HEK293 (cell line): Measurements from ENCODE around the gene CBX8.

Experiments used
- CTCF ChIA-PET: fragments of 350-600 bp; formaldehyde crosslinking; extraction: SDS; loops from one replicate; lab custom pipeline; 2021; ENCODE audit warnings: antibody characterized with exemption; lab: Yijun Ruan, JAX
- POLR2A ChIA-PET: fragments of 300-600 bp; formaldehyde crosslinking; extraction: SDS; loops from one replicate; lab custom pipeline; 2020; ENCODE audit warnings: antibody characterized with exemption, inconsistent platforms; lab: Yijun Ruan, JAX
- H3K27ac ChIP-seq: fragments of 200-500 bp; sonication (Bioruptor generic); 2 replicates; pipeline ENCODE4 v1.5.1; 2014; ENCODE audit warnings: low read depth, low read length, control low read depth, inconsistent platforms; ENCODE audit errors: extremely low read depth
- H3K36me3 ChIP-seq, 2 experiments: fragments of 200-500 bp in 1 of 2; sonication (Bioruptor generic) in 1 of 2; 1 replicate in 1 of 2; 2 replicates in 1 of 2; pipeline ENCODE4 v1.5.1; 2014 to 2017; ENCODE audit warnings: inconsistent platforms in 2 of 2, low read length in 2 of 2; ENCODE audit not compliant: control insufficient read depth in 2 of 2, insufficient read depth in 1 of 2
- H3K4me1 ChIP-seq: fragments of 200-500 bp; sonication (Bioruptor generic); 2 replicates; pipeline ENCODE4 v1.5.1; 2014; ENCODE audit warnings: mild to moderate bottlenecking, low read length, inconsistent platforms; ENCODE audit not compliant: control insufficient read depth, insufficient read depth
- H3K4me3 ChIP-seq: 2 replicates; pipeline ENCODE4 v1.5.1; 2011; ENCODE audit warnings: low read depth, mild to moderate bottlenecking, control low read depth, low read length, moderate library complexity
- H3K9me3 ChIP-seq: fragments of 200-500 bp; sonication (Bioruptor generic); 2 replicates; pipeline ENCODE4 v1.5.1; 2014; ENCODE audit warnings: low read depth, low read length, inconsistent platforms; ENCODE audit not compliant: control insufficient read depth, insufficient read depth
- GLIS1 ChIP-seq: fragments of 450-650 bp; formaldehyde crosslinking; IDR thresholded peaks from 2 replicates; pipeline ENCODE4 v1.5.1; 2016; ENCODE audit warnings: missing biosample characterization, missing genetic modification characterization
- KLF9 ChIP-seq: fragments of 450-650 bp; formaldehyde crosslinking; IDR thresholded peaks from 2 replicates; pipeline ENCODE4 v1.5.1; 2016; ENCODE audit warnings: missing biosample characterization, missing genetic modification characterization, low read depth
- MZF1 ChIP-seq: fragments of 450-650 bp; formaldehyde crosslinking; IDR thresholded peaks from 2 replicates; pipeline ENCODE4 v1.5.1; 2017; ENCODE audit warnings: missing biosample characterization, missing genetic modification characterization, borderline replicate concordance
- ZBTB20 ChIP-seq: fragments of 450-650 bp; formaldehyde crosslinking; IDR thresholded peaks from 2 replicates; pipeline ENCODE4 v1.5.1; 2016; ENCODE audit warnings: missing biosample characterization, missing genetic modification characterization
- ZBTB7A ChIP-seq: fragments of 450-650 bp; formaldehyde crosslinking; IDR thresholded peaks from 2 replicates; pipeline ENCODE4 v1.5.1; 2016; ENCODE audit warnings: low read depth, missing biosample characterization, missing genetic modification characterization
- ZFP41 ChIP-seq: fragments of 450-650 bp; formaldehyde crosslinking; IDR thresholded peaks from 2 replicates; pipeline ENCODE4 v1.5.1; 2016; ENCODE audit warnings: missing biosample characterization, missing genetic modification characterization, borderline replicate concordance
- ZIC2 ChIP-seq: fragments of 450-650 bp; formaldehyde crosslinking; IDR thresholded peaks from 2 replicates; pipeline ENCODE4 v1.5.1; 2016; ENCODE audit warnings: missing biosample characterization, missing genetic modification characterization
- ZNF274 ChIP-seq, 2 experiments: fragments of 200-500 bp in 1 of 2; fragments of 450-650 bp in 1 of 2; sonication (Bioruptor generic) in 1 of 2; formaldehyde crosslinking in 1 of 2; IDR thresholded peaks; 2 replicates each; pipeline versions ENCODE4 v1.5.1 to v1.6.1; 2014 to 2016; ENCODE audit warnings: borderline replicate concordance in 1 of 2, inconsistent platforms in 1 of 2, low read length in 1 of 2, missing biosample characterization in 1 of 2, missing genetic modification characterization in 1 of 2
- ZNF555 ChIP-seq: fragments of 450-650 bp; formaldehyde crosslinking; conservative IDR thresholded peaks from 2 replicates; pipeline ENCODE4 v1.5.1; 2017; ENCODE audit warnings: missing biosample characterization, mild to moderate bottlenecking, missing genetic modification characterization, inconsistent platforms
- ZNF600 ChIP-seq: fragments of 450-650 bp; formaldehyde crosslinking; IDR thresholded peaks from 2 replicates; pipeline ENCODE4 v1.5.1; 2016; ENCODE audit warnings: missing biosample characterization, missing genetic modification characterization
- ZNF701 ChIP-seq: fragments of 450-650 bp; formaldehyde crosslinking; IDR thresholded peaks from 2 replicates; pipeline ENCODE4 v1.5.1; 2016; ENCODE audit warnings: missing biosample characterization, missing genetic modification characterization
- TF ChIP-seq, protein P1 (sequence below): fragments of 450-650 bp; formaldehyde crosslinking; IDR thresholded peaks from 2 replicates; pipeline ENCODE4 v1.5.1; 2016; ENCODE audit warnings: missing biosample characterization, missing genetic modification characterization, borderline replicate concordance
- TF ChIP-seq, protein P2 (sequence below): fragments of 450-650 bp; formaldehyde crosslinking; IDR thresholded peaks from 2 replicates; pipeline ENCODE4 v1.5.1; 2016; ENCODE audit warnings: missing biosample characterization, missing genetic modification characterization
- TF ChIP-seq, protein P3 (sequence below): fragments of 450-650 bp; formaldehyde crosslinking; IDR thresholded peaks from 2 replicates; pipeline ENCODE4 v1.5.1; 2017; ENCODE audit warnings: missing biosample characterization, missing genetic modification characterization
- TF ChIP-seq, protein P4 (sequence below): fragments of 450-650 bp; formaldehyde crosslinking; IDR thresholded peaks from 2 replicates; pipeline ENCODE4 v1.5.1; 2017; ENCODE audit warnings: missing biosample characterization, missing genetic modification characterization
- TF ChIP-seq, protein P5 (sequence below): fragments of 450-650 bp; formaldehyde crosslinking; IDR thresholded peaks from 2 replicates; pipeline ENCODE4 v1.5.1; 2017; ENCODE audit warnings: missing biosample characterization, missing genetic modification characterization
- TF ChIP-seq, protein P6 (sequence below): fragments of 450-650 bp; formaldehyde crosslinking; IDR thresholded peaks from 2 replicates; pipeline ENCODE4 v1.5.1; 2016; ENCODE audit warnings: missing biosample characterization, missing genetic modification characterization
- TF ChIP-seq, protein P7 (sequence below): fragments of 450-650 bp; formaldehyde crosslinking; IDR thresholded peaks from 2 replicates; pipeline ENCODE4 v1.5.1; 2017; ENCODE audit warnings: missing biosample characterization, missing genetic modification characterization
- TF ChIP-seq, protein P8 (sequence below): fragments of 450-650 bp; formaldehyde crosslinking; IDR thresholded peaks from 2 replicates; pipeline ENCODE4 v1.5.1; 2016; ENCODE audit warnings: missing biosample characterization, missing genetic modification characterization

Gene CBX8

DNA sequence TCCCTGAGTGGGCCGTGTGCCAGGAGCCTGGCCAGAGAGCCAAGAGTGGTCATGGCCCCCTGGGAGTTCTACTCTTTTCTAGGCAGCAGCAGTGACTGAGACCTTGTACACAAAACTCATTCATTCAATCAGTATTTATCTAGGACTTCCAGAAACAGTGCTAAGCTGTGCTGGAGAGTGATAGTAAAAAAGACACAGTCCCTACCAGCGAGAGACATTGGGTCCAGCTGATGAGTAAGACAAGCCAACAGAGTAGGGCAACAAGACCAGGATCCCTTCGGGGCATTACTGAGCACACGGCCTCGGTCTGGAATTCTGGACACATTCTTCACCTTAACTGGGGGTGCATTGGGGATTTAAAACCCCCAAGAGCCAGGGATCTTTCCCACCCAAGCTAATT lies 22.2 kb upstream of the CBX8 start:
- TF ChIP-seq ZFP41 (tag by site-specific recombination): no peak
- TF ChIP-seq, protein P1, sequence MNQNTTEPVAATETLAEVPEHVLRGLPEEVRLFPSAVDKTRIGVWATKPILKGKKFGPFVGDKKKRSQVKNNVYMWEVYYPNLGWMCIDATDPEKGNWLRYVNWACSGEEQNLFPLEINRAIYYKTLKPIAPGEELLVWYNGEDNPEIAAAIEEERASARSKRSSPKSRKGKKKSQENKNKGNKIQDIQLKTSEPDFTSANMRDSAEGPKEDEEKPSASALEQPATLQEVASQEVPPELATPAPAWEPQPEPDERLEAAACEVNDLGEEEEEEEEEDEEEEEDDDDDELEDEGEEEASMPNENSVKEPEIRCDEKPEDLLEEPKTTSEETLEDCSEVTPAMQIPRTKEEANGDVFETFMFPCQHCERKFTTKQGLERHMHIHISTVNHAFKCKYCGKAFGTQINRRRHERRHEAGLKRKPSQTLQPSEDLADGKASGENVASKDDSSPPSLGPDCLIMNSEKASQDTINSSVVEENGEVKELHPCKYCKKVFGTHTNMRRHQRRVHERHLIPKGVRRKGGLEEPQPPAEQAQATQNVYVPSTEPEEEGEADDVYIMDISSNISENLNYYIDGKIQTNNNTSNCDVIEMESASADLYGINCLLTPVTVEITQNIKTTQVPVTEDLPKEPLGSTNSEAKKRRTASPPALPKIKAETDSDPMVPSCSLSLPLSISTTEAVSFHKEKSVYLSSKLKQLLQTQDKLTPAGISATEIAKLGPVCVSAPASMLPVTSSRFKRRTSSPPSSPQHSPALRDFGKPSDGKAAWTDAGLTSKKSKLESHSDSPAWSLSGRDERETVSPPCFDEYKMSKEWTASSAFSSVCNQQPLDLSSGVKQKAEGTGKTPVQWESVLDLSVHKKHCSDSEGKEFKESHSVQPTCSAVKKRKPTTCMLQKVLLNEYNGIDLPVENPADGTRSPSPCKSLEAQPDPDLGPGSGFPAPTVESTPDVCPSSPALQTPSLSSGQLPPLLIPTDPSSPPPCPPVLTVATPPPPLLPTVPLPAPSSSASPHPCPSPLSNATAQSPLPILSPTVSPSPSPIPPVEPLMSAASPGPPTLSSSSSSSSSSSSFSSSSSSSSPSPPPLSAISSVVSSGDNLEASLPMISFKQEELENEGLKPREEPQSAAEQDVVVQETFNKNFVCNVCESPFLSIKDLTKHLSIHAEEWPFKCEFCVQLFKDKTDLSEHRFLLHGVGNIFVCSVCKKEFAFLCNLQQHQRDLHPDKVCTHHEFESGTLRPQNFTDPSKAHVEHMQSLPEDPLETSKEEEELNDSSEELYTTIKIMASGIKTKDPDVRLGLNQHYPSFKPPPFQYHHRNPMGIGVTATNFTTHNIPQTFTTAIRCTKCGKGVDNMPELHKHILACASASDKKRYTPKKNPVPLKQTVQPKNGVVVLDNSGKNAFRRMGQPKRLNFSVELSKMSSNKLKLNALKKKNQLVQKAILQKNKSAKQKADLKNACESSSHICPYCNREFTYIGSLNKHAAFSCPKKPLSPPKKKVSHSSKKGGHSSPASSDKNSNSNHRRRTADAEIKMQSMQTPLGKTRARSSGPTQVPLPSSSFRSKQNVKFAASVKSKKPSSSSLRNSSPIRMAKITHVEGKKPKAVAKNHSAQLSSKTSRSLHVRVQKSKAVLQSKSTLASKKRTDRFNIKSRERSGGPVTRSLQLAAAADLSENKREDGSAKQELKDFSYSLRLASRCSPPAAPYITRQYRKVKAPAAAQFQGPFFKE (tag by site-specific recombination): no peak
- no peak for TF ChIP-seq ZNF274 (IDR thresholded peaks at IDR 0.05; ENCODE audit: low read length)
- TF ChIP-seq ZNF274 (tag by site-specific recombination; IDR thresholded peaks at IDR 0.05; ENCODE audit: borderline replicate concordance): no peak
- TF ChIP-seq, protein P2, sequence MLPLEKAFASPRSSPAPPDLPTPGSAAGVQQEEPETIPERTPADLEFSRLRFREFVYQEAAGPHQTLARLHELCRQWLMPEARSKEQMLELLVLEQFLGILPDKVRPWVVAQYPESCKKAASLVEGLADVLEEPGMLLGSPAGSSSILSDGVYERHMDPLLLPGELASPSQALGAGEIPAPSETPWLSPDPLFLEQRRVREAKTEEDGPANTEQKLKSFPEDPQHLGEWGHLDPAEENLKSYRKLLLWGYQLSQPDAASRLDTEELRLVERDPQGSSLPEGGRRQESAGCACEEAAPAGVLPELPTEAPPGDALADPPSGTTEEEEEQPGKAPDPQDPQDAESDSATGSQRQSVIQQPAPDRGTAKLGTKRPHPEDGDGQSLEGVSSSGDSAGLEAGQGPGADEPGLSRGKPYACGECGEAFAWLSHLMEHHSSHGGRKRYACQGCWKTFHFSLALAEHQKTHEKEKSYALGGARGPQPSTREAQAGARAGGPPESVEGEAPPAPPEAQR (tag by site-specific recombination): no peak
- TF ChIP-seq, protein P3, sequence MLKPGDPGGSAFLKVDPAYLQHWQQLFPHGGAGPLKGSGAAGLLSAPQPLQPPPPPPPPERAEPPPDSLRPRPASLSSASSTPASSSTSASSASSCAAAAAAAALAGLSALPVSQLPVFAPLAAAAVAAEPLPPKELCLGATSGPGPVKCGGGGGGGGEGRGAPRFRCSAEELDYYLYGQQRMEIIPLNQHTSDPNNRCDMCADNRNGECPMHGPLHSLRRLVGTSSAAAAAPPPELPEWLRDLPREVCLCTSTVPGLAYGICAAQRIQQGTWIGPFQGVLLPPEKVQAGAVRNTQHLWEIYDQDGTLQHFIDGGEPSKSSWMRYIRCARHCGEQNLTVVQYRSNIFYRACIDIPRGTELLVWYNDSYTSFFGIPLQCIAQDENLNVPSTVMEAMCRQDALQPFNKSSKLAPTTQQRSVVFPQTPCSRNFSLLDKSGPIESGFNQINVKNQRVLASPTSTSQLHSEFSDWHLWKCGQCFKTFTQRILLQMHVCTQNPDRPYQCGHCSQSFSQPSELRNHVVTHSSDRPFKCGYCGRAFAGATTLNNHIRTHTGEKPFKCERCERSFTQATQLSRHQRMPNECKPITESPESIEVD (tag by site-specific recombination): no peak
- no peak for TF ChIP-seq MZF1 (tag by site-specific recombination)
- TF ChIP-seq ZNF555: no peak
- TF ChIP-seq, protein P4, sequence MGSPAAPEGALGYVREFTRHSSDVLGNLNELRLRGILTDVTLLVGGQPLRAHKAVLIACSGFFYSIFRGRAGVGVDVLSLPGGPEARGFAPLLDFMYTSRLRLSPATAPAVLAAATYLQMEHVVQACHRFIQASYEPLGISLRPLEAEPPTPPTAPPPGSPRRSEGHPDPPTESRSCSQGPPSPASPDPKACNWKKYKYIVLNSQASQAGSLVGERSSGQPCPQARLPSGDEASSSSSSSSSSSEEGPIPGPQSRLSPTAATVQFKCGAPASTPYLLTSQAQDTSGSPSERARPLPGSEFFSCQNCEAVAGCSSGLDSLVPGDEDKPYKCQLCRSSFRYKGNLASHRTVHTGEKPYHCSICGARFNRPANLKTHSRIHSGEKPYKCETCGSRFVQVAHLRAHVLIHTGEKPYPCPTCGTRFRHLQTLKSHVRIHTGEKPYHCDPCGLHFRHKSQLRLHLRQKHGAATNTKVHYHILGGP (tag by site-specific recombination): no peak
- TF ChIP-seq ZBTB7A: no peak
- TF ChIP-seq ZBTB20 (tag by site-specific recombination): no peak
- TF ChIP-seq, protein P5, sequence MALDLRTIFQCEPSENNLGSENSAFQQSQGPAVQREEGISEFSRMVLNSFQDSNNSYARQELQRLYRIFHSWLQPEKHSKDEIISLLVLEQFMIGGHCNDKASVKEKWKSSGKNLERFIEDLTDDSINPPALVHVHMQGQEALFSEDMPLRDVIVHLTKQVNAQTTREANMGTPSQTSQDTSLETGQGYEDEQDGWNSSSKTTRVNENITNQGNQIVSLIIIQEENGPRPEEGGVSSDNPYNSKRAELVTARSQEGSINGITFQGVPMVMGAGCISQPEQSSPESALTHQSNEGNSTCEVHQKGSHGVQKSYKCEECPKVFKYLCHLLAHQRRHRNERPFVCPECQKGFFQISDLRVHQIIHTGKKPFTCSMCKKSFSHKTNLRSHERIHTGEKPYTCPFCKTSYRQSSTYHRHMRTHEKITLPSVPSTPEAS (tag by site-specific recombination): no peak
- TF ChIP-seq, protein P6, sequence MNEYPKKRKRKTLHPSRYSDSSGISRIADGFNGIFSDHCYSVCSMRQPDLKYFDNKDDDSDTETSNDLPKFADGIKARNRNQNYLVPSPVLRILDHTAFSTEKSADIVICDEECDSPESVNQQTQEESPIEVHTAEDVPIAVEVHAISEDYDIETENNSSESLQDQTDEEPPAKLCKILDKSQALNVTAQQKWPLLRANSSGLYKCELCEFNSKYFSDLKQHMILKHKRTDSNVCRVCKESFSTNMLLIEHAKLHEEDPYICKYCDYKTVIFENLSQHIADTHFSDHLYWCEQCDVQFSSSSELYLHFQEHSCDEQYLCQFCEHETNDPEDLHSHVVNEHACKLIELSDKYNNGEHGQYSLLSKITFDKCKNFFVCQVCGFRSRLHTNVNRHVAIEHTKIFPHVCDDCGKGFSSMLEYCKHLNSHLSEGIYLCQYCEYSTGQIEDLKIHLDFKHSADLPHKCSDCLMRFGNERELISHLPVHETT (tag by site-specific recombination): no peak
- TF ChIP-seq, protein P7, sequence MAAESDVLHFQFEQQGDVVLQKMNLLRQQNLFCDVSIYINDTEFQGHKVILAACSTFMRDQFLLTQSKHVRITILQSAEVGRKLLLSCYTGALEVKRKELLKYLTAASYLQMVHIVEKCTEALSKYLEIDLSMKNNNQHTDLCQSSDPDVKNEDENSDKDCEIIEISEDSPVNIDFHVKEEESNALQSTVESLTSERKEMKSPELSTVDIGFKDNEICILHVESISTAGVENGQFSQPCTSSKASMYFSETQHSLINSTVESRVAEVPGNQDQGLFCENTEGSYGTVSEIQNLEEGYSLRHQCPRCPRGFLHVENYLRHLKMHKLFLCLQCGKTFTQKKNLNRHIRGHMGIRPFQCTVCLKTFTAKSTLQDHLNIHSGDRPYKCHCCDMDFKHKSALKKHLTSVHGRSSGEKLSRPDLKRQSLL (tag by site-specific recombination): no peak
- TF ChIP-seq, protein P8, sequence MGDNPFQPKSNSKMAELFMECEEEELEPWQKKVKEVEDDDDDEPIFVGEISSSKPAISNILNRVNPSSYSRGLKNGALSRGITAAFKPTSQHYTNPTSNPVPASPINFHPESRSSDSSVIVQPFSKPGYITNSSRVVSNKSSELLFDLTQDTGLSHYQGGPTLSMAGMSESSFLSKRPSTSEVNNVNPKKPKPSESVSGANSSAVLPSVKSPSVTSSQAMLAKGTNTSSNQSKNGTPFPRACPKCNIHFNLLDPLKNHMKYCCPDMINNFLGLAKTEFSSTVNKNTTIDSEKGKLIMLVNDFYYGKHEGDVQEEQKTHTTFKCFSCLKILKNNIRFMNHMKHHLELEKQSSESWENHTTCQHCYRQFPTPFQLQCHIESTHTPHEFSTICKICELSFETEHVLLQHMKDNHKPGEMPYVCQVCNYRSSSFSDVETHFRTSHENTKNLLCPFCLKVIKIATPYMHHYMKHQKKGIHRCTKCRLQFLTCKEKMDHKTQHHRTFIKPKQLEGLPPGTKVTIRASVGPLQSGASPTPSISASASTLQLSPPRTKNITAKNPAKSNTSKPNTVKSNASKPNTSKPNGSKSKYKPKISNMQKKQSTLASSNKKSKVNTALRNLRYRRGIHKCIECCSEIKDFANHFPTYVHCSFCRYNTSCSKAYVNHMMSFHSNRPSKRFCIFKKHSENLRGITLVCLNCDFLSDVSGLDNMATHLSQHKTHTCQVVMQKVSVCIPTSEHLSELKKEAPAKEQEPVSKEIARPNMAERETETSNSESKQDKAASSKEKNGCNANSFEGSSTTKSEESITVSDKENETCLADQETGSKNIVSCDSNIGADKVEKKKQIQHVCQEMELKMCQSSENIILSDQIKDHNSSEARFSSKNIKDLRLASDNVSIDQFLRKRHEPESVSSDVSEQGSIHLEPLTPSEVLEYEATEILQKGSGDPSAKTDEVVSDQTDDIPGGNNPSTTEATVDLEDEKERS: no peak
- no peak for TF ChIP-seq KLF9 (tag by site-specific recombination)
- no peak for TF ChIP-seq GLIS1 (tag by site-specific recombination)
- no peak for TF ChIP-seq ZNF600 (tag by site-specific recombination)
- TF ChIP-seq ZNF701 (tag by site-specific recombination): no peak
- no peak for TF ChIP-seq ZIC2
- no peaks in the 10 kb centered on the region; the same call in 1 of the 2 replicates for H3K4me1 ChIP-seq
- H3K9me3 ChIP-seq: no peaks in the 10 kb centered on the region
- no peak overlapping the region for H3K4me3 ChIP-seq
- CTCF ChIA-PET: interaction anchor here (1.0 to 2.1 kb wide), 5 partner anchors 14 to 189 kb away, joined by 3 to 4 read pairs (median 4); partner anchors contain the start of gene CBX8
- POLR2A ChIA-PET: interaction anchor here (1.5 to 3.2 kb wide), 3 partner anchors 9 to 20 kb away, joined by 5 to 31 read pairs (median 11); partner anchors contain the start of gene CBX4
- H3K36me3 ChIP-seq: no peaks in the 10 kb centered on the region
- H3K27ac ChIP-seq: no peak overlapping the region
